H1 (cell line): ENCODE data around the gene CORT. TPM values are rescaled to one million over a fixed set of nuclear protein-coding genes. Genes with fewer than 3 reads are reported as not detected.

ENCODE experiments used
- CTCF ChIA-PET: fragments of 300-600 bp; sonication (Branson Sonifier 250); formaldehyde crosslinking; loops from one replicate; lab custom pipeline; 2021; ENCODE audit not compliant: partially characterized antibody; lab: Charles Lee
- POLR2A ChIA-PET: fragments of 300-600 bp; sonication (Branson Sonifier 250); formaldehyde crosslinking; loops from one replicate; lab custom pipeline; 2021; ENCODE audit warnings: inconsistent platforms; ENCODE audit not compliant: partially characterized antibody; lab: Charles Lee
- DNase-seq, 2 experiments: peaks; one replicate each; pipeline versions ENCODE4 v3.0.0 to v3.0.0-alpha.2; 2010 to 2022; ENCODE audit warnings: low spot score in 2 of 2, low read depth in 1 of 2, mixed read lengths in 1 of 2
- FAIRE-seq: peaks from 2 replicates; lab custom pipeline; 2011; peaks lifted over from hg19 to GRCh38; lab: Jason Lieb, UNC
- H2AFZ ChIP-seq: 2 replicates; pipeline ENCODE4 v1.8.1; 2012; ENCODE audit warnings: low read length, inconsistent platforms
- H2AK5ac ChIP-seq: 2 replicates; pipeline ENCODE4 v1.6.1; 2013; ENCODE audit warnings: low read depth, low read length
- H2BK120ac ChIP-seq: replicated peaks from 2 replicates; pipeline ENCODE3; 2013; ENCODE audit warnings: low read depth, low read length, inconsistent platforms
- H2BK12ac ChIP-seq: 2 replicates; pipeline ENCODE4 v1.6.1; 2013; ENCODE audit warnings: low read depth, low read length
- H2BK15ac ChIP-seq: 2 replicates; pipeline ENCODE4 v1.6.1; 2013; ENCODE audit warnings: low read length
- H2BK20ac ChIP-seq: 2 replicates; pipeline ENCODE4 v1.6.1; 2013; ENCODE audit warnings: low read length
- H2BK5ac ChIP-seq: 2 replicates; pipeline ENCODE4 v1.6.1; 2013; ENCODE audit warnings: low read depth, low read length
- H3K14ac ChIP-seq: 2 replicates; pipeline ENCODE4 v1.6.1; 2013; ENCODE audit warnings: inconsistent platforms; ENCODE audit not compliant: insufficient read length
- H3K18ac ChIP-seq: 2 replicates; pipeline ENCODE4 v1.6.1; 2013; ENCODE audit warnings: low read length; ENCODE audit errors: extremely low read depth
- H3K23ac ChIP-seq: 2 replicates; pipeline ENCODE4 v1.6.1; 2013; ENCODE audit warnings: inconsistent platforms; ENCODE audit not compliant: insufficient read length
- H3K23me2 ChIP-seq: 2 replicates; pipeline ENCODE4 v1.6.1; 2013; ENCODE audit warnings: low read depth, low read length
- H3K27ac ChIP-seq: 2 replicates; pipeline ENCODE4 v1.6.1; 2011; ENCODE audit warnings: low read depth, low read length, inconsistent platforms
- H3K27me3 ChIP-seq, 4 experiments: replicated peaks in 1 of 4; 1 replicate in 1 of 4; 2 replicates in 3 of 4; pipeline versions ENCODE4 v1.6.1 to v1.8.1; 2011 to 2013; ENCODE audit warnings: low read length in 3 of 4, mild to moderate bottlenecking in 3 of 4, inconsistent platforms in 2 of 4, mixed read lengths in 2 of 4, moderate library complexity in 1 of 4; ENCODE audit not compliant: control insufficient read depth in 3 of 4, insufficient read depth in 3 of 4; ENCODE audit errors: extremely low read depth in 1 of 4
- H3K36me3 ChIP-seq, 4 experiments: 2 replicates each; pipeline versions ENCODE4 v1.6.1 to v1.8.1; 2011 to 2013; ENCODE audit warnings: mild to moderate bottlenecking in 4 of 4, low read length in 3 of 4, moderate library complexity in 2 of 4, control low read depth in 1 of 4, inconsistent platforms in 1 of 4; ENCODE audit not compliant: insufficient read depth in 4 of 4, control insufficient read depth in 2 of 4
- H3K4ac ChIP-seq: replicated peaks from 2 replicates; pipeline ENCODE3; 2013; ENCODE audit warnings: low read length, low read depth, mixed read lengths, inconsistent platforms; ENCODE audit not compliant: insufficient read length
- H3K4me1 ChIP-seq, 4 experiments: replicated peaks in 1 of 4; 1 replicate in 1 of 4; 2 replicates in 3 of 4; pipeline versions ENCODE4 v1.6.1 to v1.8.1; 2011 to 2013; ENCODE audit warnings: low read length in 3 of 4, inconsistent platforms in 2 of 4, mixed read lengths in 1 of 4; ENCODE audit not compliant: insufficient read depth in 4 of 4, control insufficient read depth in 3 of 4
- H3K4me2 ChIP-seq, 2 experiments: 2 replicates each; pipeline versions ENCODE4 v1.6.1 to v1.8.1; 2011 to 2013; ENCODE audit warnings: low read depth in 2 of 2, low read length in 2 of 2, control low read depth in 1 of 2, inconsistent platforms in 1 of 2, mild to moderate bottlenecking in 1 of 2; ENCODE audit not compliant: insufficient read depth in 1 of 2
- H3K4me3 ChIP-seq, 4 experiments: fragments of 200-600, 300-600 bp in 1 of 4; sonication (generic), shearing (Covaris generic), sonication (Bioruptor Twin) in 1 of 4; 2 replicates each; pipeline versions ENCODE4 v1.5.1 to v1.8.1; 2011 to 2016; ENCODE audit warnings: low read length in 4 of 4, low read depth in 3 of 4, control low read depth in 2 of 4, inconsistent platforms in 2 of 4, mild to moderate bottlenecking in 2 of 4, mixed read lengths in 1 of 4, moderate library complexity in 1 of 4; ENCODE audit not compliant: insufficient read depth in 2 of 4; ENCODE audit errors: extremely low read depth in 1 of 4
- H3K56ac ChIP-seq: replicated peaks from 2 replicates; pipeline ENCODE3; 2013; ENCODE audit warnings: low read depth, mild to moderate bottlenecking, mixed read lengths, low read length, inconsistent platforms; ENCODE audit not compliant: insufficient read length
- H3K79me1 ChIP-seq: 2 replicates; pipeline ENCODE4 v1.6.1; 2013; ENCODE audit warnings: low read depth, low read length, control low read depth
- H3K79me2 ChIP-seq, 2 experiments: 2 replicates each; pipeline versions ENCODE4 v1.6.1 to v1.8.1; 2012 to 2013; ENCODE audit warnings: low read length in 2 of 2, mild to moderate bottlenecking in 2 of 2, inconsistent platforms in 1 of 2; ENCODE audit not compliant: insufficient read depth in 2 of 2, control insufficient read depth in 1 of 2
- H3K9ac ChIP-seq, 4 experiments: replicated peaks in 1 of 4; 1 replicate in 1 of 4; 2 replicates in 3 of 4; pipeline versions ENCODE4 v1.6.1 to v1.8.1; 2011 to 2013; ENCODE audit warnings: low read depth in 3 of 4, low read length in 3 of 4, control low read depth in 2 of 4, mild to moderate bottlenecking in 2 of 4, moderate library complexity in 2 of 4, inconsistent platforms in 1 of 4; ENCODE audit errors: extremely low read depth in 1 of 4
- H3K9me3 ChIP-seq, 2 experiments: 2 replicates each; pipeline versions ENCODE4 v1.6.1 to v1.8.1; 2012 to 2013; ENCODE audit warnings: mild to moderate bottlenecking in 2 of 2, moderate library complexity in 2 of 2, control low read depth in 1 of 2, inconsistent platforms in 1 of 2, low read depth in 1 of 2, low read length in 1 of 2, mixed read lengths in 1 of 2; ENCODE audit not compliant: insufficient read depth in 2 of 2
- H4K20me1 ChIP-seq, 2 experiments: replicated peaks in 1 of 2; 2 replicates each; pipeline versions ENCODE3 to v1.8.1; 2011 to 2013; ENCODE audit warnings: inconsistent platforms in 2 of 2, low read length in 2 of 2, mild to moderate bottlenecking in 1 of 2; ENCODE audit not compliant: insufficient read depth in 2 of 2, control insufficient read depth in 1 of 2
- H4K5ac ChIP-seq: 2 replicates; pipeline ENCODE4 v1.6.1; 2013; ENCODE audit warnings: low read length, low read depth, mixed read lengths, inconsistent platforms; ENCODE audit not compliant: insufficient read length
- H4K8ac ChIP-seq: 2 replicates; pipeline ENCODE4 v1.8.0; 2013; ENCODE audit warnings: mild to moderate bottlenecking, moderate library complexity, low read length, inconsistent platforms; ENCODE audit not compliant: insufficient read depth; ENCODE audit errors: extremely low read depth
- H4K91ac ChIP-seq: replicated peaks from 2 replicates; pipeline ENCODE3; 2013; ENCODE audit warnings: low read length, mixed read lengths, inconsistent platforms; ENCODE audit not compliant: insufficient read length
- BACH1 ChIP-seq: IDR thresholded peaks from 2 replicates; pipeline ENCODE4 v1.6.1; 2012; ENCODE audit warnings: low read length, improper control_type of control experiment
- EZH2 ChIP-seq: fragments of 200-600 bp; sonication (generic); IDR thresholded peaks from 2 replicates; pipeline ENCODE4 v1.7.1; 2012; ENCODE audit warnings: low read depth, mild to moderate bottlenecking, moderate library complexity, low read length, inconsistent platforms; ENCODE audit not compliant: severe bottlenecking
- KDM1A ChIP-seq: fragments of 200-600, 300-600 bp; sonication (generic); IDR thresholded peaks from 2 replicates; pipeline ENCODE4 v1.7.1; 2016; ENCODE audit warnings: mild to moderate bottlenecking, low read length, borderline replicate concordance
- KDM5A ChIP-seq: fragments of 200-600 bp; IDR thresholded peaks from 2 replicates; pipeline ENCODE4 v1.7.1; 2012; ENCODE audit warnings: mild to moderate bottlenecking, low read length, inconsistent platforms, mixed read lengths
- NRF1 ChIP-seq: IDR thresholded peaks from 2 replicates; pipeline ENCODE4 v1.6.1; 2011; ENCODE audit warnings: mild to moderate bottlenecking, low read depth, low read length, improper control_type of control experiment
- RNF2 ChIP-seq: fragments of 200-900, 300-1000 bp; sonication (generic); IDR thresholded peaks from 2 replicates; pipeline ENCODE4 v1.7.1; 2016; ENCODE audit warnings: borderline replicate concordance, low read depth, mild to moderate bottlenecking, antibody characterized with exemption, low read length; ENCODE audit not compliant: poor library complexity, severe bottlenecking; ENCODE audit errors: missing control alignments
- SIN3A ChIP-seq, 2 experiments: IDR thresholded peaks in 1 of 2; conservative IDR thresholded peaks in 1 of 2; 2 replicates each; pipeline ENCODE4 v1.6.1; 2011 to 2012; ENCODE audit warnings: low read length in 2 of 2, improper control_type of control experiment in 1 of 2, low read depth in 1 of 2, mild to moderate bottlenecking in 1 of 2
- WGBS, 2 experiments: shearing (Covaris generic) in 1 of 2; methylation state at CpG; one replicate each; pipeline versions ENCODE4 v1.1.6 to v1.1.7; 2013 to 2015; ENCODE audit warnings: low lambda C conversion rate in 2 of 2, mixed read lengths in 2 of 2, inconsistent platforms in 1 of 2, low coverage in 1 of 2, missing lambda C conversion rate in 1 of 2; ENCODE audit not compliant: insufficient replicate concordance in 2 of 2, insufficient coverage in 1 of 2, insufficient read length in 1 of 2; ENCODE audit errors: extremely low coverage in 1 of 2, missing lambda C conversion rate in 1 of 2; 5-methylcytosine and 5-hydroxymethylcytosine counted together
- polyA plus RNA-seq, 7 experiments: library from polyadenylated mRNA; depleted of rRNA in 3 of 7; stranded (reverse) in 5 of 7; unstranded in 2 of 7; fragments of >200 nt in 5 of 7; fragments of 200-250 nt in 2 of 7; gene quantifications; 1 replicate in 5 of 7; 2 replicates in 1 of 7; 4 replicates in 1 of 7; pipeline versions ENCODE4 v1.2.1 to v1.2.3, GENCODE V29; 2011 to 2013; ENCODE audit warnings: missing spikeins in 2 of 7, mixed read lengths in 2 of 7
- total RNA-seq: library from RNA; stranded (reverse); fragmentation: NEBNext Ultra II Directional; extraction: Animal tissue kit (Norgen Biotek cat#: 25700); gene quantifications from 2 replicates; pipeline ENCODE4 v1.2.1, GENCODE V29; 2021
- TF ChIP-seq, protein P1 (sequence below), 3 experiments: IDR thresholded peaks; 1 replicate in 2 of 3; 2 replicates in 1 of 3; pipeline versions ENCODE4 v1.5.1 to v1.6.1; 2011; ENCODE audit warnings: low read length in 3 of 3, mild to moderate bottlenecking in 3 of 3, inconsistent platforms in 2 of 3, low read depth in 1 of 3, moderate library complexity in 1 of 3; ENCODE audit not compliant: insufficient read depth in 1 of 3; ENCODE audit errors: control extremely low read depth in 1 of 3

CORT gene
- total and polyA plus RNA-seq, 2 of the 8 experiments (the other 6 are each of a cell fraction or from before 2014, with no cell fraction given), result 0.15 to 0.30 TPM

DNA sequence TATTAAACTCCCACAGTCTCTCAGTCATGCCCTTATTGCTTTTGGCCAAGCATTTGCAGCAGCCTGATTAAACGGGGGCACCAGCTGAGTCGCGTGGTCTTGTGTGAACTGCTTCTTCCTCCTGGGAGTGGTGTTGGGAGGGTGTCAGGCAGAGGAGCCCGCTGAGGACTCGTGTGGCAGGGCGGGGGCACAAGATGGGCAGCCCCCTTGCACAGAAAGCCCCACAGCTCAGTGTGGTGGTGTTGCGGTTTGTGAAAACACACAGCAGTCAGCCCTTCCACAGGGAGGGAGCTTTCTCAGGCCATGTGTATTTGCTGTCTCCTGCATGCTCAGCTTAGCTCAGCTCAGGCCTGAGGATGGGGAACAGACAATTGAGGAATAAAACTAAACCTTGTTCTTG, 47.3 kb downstream of the CORT start:
- no peak overlapping the region for H4K5ac ChIP-seq
- H3K79me2 ChIP-seq, result peaks cover 0 to 32% of the 10 kb centered on the region in 2 experiments; a peak in 2 of 4 replicates
- TF ChIP-seq SIN3A (conservative IDR thresholded peaks at IDR 0.05 in 1 of 2, IDR thresholded peaks at IDR 0.05 in 1 of 2; ENCODE audit: low read depth in 1 of 2, low read length in 2 of 2) (no peak), BACH1 (no peak), EZH2 (no peak), NRF1 (no peak), RNF2 (no peak), KDM1A (no peak), KDM5A (no peak)
- TF ChIP-seq, protein P1, sequence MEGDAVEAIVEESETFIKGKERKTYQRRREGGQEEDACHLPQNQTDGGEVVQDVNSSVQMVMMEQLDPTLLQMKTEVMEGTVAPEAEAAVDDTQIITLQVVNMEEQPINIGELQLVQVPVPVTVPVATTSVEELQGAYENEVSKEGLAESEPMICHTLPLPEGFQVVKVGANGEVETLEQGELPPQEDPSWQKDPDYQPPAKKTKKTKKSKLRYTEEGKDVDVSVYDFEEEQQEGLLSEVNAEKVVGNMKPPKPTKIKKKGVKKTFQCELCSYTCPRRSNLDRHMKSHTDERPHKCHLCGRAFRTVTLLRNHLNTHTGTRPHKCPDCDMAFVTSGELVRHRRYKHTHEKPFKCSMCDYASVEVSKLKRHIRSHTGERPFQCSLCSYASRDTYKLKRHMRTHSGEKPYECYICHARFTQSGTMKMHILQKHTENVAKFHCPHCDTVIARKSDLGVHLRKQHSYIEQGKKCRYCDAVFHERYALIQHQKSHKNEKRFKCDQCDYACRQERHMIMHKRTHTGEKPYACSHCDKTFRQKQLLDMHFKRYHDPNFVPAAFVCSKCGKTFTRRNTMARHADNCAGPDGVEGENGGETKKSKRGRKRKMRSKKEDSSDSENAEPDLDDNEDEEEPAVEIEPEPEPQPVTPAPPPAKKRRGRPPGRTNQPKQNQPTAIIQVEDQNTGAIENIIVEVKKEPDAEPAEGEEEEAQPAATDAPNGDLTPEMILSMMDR (IDR thresholded peaks at IDR 0.05; ENCODE audit: control extremely low read depth in 1 of 3, insufficient read depth in 1 of 3, low read depth in 1 of 3, low read length in 3 of 3), result no peak

More for the DNA sequence above, 47.3 kb downstream of the CORT start:
- no peaks in the 10 kb centered on the region for H3K27me3 ChIP-seq
- H3K56ac ChIP-seq, result no peak overlapping the region
- no peak overlapping the region for H2AFZ ChIP-seq
- no peak for FAIRE-seq
- H4K20me1 ChIP-seq, result peaks cover 4 to 7% of the 10 kb centered on the region in 2 experiments
- no peak overlapping the region for H2BK12ac ChIP-seq
- H4K8ac ChIP-seq, result no peak overlapping the region
- H3K23me2 ChIP-seq, result no peaks in the 10 kb centered on the region
- peaks cover 0 to 6% (median 3%) of the 10 kb centered on the region in 4 experiments; a peak in 4 of 7 replicates for H3K4me1 ChIP-seq
- ChIA-PET CTCF (interaction anchor here (2.8 to 8.5 kb wide), 2 partner anchors 11 to 65 kb away, joined by 14 to 132 read pairs; partner anchors contain the start of gene CENPS), POLR2A (interaction anchor here (0.6 to 1.2 kb wide), 2 partner anchors 10 to 54 kb away, joined by 3 to 5 read pairs; no protein-coding TSS in a partner anchor)
- no peak overlapping the region for H3K14ac ChIP-seq
- 91% methylated on average over 7 of the region's 7 CpGs; no CpG with 5 or more reads in 1 of the 2 experiments for WGBS, 2 experiments
- no peak overlapping the region for H3K4ac ChIP-seq
- no peak overlapping the region for H2BK20ac ChIP-seq
- H3K9me3 ChIP-seq, result no peaks in the 10 kb centered on the region
- no peak overlapping the region for H2BK5ac ChIP-seq
- no peak overlapping the region for H2BK15ac ChIP-seq
- H3K79me1 ChIP-seq, result peaks cover 6% of the 10 kb centered on the region; the same call in 1 of the 2 replicates
- H3K18ac ChIP-seq, result no peak overlapping the region
- no peak overlapping the region for H3K4me3 ChIP-seq
- no peak overlapping the region for H3K27ac ChIP-seq
- DNase-seq, result no peak
- no peak overlapping the region for H3K4me2 ChIP-seq
- H4K91ac ChIP-seq, result no peak overlapping the region
- H3K36me3 ChIP-seq, result peaks cover 0 to 4% (median 0%) of the 10 kb centered on the region in 4 experiments; a peak in 1 of 8 replicates
- H3K23ac ChIP-seq, result no peak overlapping the region
- H3K9ac ChIP-seq, result no peak overlapping the region
- no peak overlapping the region for H2BK120ac ChIP-seq
- H2AK5ac ChIP-seq, result no peak overlapping the region
